ENCODE measurements around the gene SH3RF3. TPM values are rescaled to one million over a fixed set of nuclear protein-coding genes. Genes with fewer than 3 reads are reported as not detected.

Gene SH3RF3
- total and polyA plus RNA-seq, 2 of the 13 experiments (the other 11 are each of a cell fraction or from before 2014, with no cell fraction given): 0.04 TPM; not detected in 1

Small RNA genes lying within 50 kb of the gene (microRNA-seq; reads per million reads assigned to microRNA genes)
- gene MIR4265 (not detected), gene MIR4266 (not detected)

Small RNA genes lying within 50 kb of the gene (small RNA-seq; reads per million reads assigned to genes)
- 0 reads per million in 3 experiments for gene MIR4265 (ENCODE audit: insufficient read depth in 2 of 3, insufficient read length in 3 of 3, low read depth in 2 of 3, low replicate concordance in 1 of 3)
- gene MIR4266 (ENCODE audit: insufficient read depth in 2 of 3, insufficient read length in 3 of 3, low read depth in 2 of 3, low replicate concordance in 1 of 3): 0 reads per million in 3 experiments
- gene RF00017 (ENCODE audit: insufficient read depth in 2 of 3, insufficient read length in 3 of 3, low read depth in 2 of 3, low replicate concordance in 1 of 3): 0 reads per million in 3 experiments
- gene SNRPGP9 (ENCODE audit: insufficient read depth in 2 of 3, insufficient read length in 3 of 3, low read depth in 2 of 3, low replicate concordance in 1 of 3): 0 reads per million in 3 experiments

Other genes with a start within 250 kb of the SH3RF3 start
- gene EDAR, start 140.0 kb upstream of the SH3RF3 start, total RNA-seq (2016; rRNA removed; fragmentation: Illumina TruSeq; extraction: Trizol): not detected in 2 replicates
- gene EDAR, start 140.0 kb upstream of the SH3RF3 start, polyA plus RNA-seq (2011; rRNA removed): not detected in 2 replicates